ENCODE results near the gene TMCC1. TPM values are rescaled to one million over a fixed set of nuclear protein-coding genes. Genes with fewer than 3 reads are reported as not detected.

The TMCC1 gene
- total and polyA plus RNA-seq, 12 donors = 5.3 to 36.0 (median 27.2) TPM

DNA sequence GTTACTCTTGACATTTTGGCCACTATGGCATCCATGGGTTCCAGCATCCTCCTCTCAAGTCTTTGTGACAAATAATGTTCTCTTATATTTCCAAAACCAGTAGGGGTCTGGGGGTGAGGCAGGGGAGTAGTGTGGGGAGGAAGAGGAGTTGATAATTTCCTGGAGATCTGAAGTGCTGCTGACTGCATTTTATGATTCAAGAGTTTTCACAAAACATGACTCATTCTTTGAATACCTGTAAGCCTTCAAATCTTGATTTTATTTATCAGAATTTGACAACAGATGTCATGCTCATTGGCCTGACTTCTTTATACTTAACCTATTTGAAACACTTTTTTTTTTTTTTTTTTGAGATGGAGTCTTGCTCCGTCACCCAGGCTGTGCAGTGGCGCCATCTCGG is 188.2 kb downstream of the TMCC1 start:
- no peaks in the 10 kb centered on the region for H3K9me3 ChIP-seq
- H3K27ac ChIP-seq = no peak overlapping the region
- DNase-seq (no peak), ATAC-seq (no peak)
- TF ChIP-seq, protein P1, sequence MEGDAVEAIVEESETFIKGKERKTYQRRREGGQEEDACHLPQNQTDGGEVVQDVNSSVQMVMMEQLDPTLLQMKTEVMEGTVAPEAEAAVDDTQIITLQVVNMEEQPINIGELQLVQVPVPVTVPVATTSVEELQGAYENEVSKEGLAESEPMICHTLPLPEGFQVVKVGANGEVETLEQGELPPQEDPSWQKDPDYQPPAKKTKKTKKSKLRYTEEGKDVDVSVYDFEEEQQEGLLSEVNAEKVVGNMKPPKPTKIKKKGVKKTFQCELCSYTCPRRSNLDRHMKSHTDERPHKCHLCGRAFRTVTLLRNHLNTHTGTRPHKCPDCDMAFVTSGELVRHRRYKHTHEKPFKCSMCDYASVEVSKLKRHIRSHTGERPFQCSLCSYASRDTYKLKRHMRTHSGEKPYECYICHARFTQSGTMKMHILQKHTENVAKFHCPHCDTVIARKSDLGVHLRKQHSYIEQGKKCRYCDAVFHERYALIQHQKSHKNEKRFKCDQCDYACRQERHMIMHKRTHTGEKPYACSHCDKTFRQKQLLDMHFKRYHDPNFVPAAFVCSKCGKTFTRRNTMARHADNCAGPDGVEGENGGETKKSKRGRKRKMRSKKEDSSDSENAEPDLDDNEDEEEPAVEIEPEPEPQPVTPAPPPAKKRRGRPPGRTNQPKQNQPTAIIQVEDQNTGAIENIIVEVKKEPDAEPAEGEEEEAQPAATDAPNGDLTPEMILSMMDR (IDR thresholded peaks at IDR 0.05) = no peak
- intact Hi-C loops (cut with DNase I) = no loop called here
- no peaks in the 10 kb centered on the region for H3K27me3 ChIP-seq
- H3K4me3 ChIP-seq = no peak overlapping the region
- H3K36me3 ChIP-seq = no peaks in the 10 kb centered on the region
- H3K4me1 ChIP-seq = peaks cover 0 to 8% (median 0%) of the 10 kb centered on the region in 9 donors
- 97 to 100% methylated on average over 3 of the region's 3 CpGs for WGBS, 2 donors

DNA sequence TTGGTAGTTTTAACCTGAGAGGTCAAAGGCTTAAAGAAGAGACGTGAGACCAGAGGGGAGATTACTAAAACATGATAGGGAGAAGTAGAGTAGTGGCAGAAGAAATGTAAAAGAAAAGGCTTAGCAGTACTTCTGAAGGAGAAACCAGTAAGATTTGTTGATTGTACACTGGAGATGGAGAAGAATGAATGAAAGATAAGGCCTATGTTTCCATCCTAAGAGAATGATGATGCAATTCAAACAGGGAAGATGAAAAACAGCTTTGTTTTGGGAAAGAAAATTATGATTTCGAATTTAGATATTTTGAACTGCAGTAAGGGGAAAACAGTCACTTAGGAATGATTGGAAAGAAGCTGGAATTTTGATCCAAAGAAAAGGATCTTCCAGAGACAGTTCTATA is 189.6 kb downstream of the TMCC1 start:
- Histone ChIP-seq H3K4me3 (no peak overlapping the region), H3K36me3 (no peaks in the 10 kb centered on the region), H3K27me3 (no peaks in the 10 kb centered on the region), H3K4me1 (peaks cover 0 to 14% (median 0%) of the 10 kb centered on the region in 9 donors), H3K9me3 (no peaks in the 10 kb centered on the region), H3K27ac (no peak overlapping the region)
- ATAC-seq (no peak), DNase-seq (no peak)
- intact Hi-C loops (cut with DNase I) = no loop called here
- TF ChIP-seq, protein P1 (IDR thresholded peaks at IDR 0.05) = no peak
- WGBS, 2 donors = 72 to 84% methylated on average over 2 of the region's 2 CpGs

- intact Hi-C loops (cut with DNase I) = no loop called here
- WGBS, 2 donors = 95 to 98% methylated on average over 10 of the region's 10 CpGs
- no peak overlapping the region for H3K4me3 ChIP-seq
- DNase-seq (no peak), ATAC-seq (no peak)
- peaks cover 0 to 11% (median 0%) of the 10 kb centered on the region in 9 donors for H3K4me1 ChIP-seq
- H3K36me3 ChIP-seq = no peaks in the 10 kb centered on the region
- TF ChIP-seq, protein P1 (IDR thresholded peaks at IDR 0.05) = no peak
- no peaks in the 10 kb centered on the region for H3K27me3 ChIP-seq
- H3K27ac ChIP-seq = no peak overlapping the region
- H3K9me3 ChIP-seq = no peaks in the 10 kb centered on the region
Measured at GRCh38 chr3:129702934-129703712, 190.4 kb downstream of the TMCC1 start.

DNA sequence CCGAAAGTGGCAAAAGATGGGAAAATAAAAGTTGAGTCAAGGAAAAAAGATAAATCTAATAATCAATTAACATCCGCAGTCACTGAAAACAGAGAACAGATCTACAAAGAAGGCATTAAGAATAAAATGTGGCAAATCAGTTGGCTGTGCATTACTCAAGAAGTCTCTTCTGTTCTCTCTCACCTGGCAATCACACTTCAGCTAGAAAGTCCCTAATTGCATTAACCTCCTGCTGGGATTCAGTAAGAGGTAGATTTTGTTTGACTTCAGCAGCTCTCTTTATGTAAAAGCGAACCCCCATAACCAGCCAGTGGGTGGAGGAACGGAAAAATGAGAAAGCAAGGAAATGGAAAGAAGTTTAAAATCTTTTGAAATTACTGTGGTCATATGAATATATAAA is 192.3 kb downstream of the TMCC1 start:
- WGBS, 2 donors = 95 to 96% methylated on average over 4 of the region's 4 CpGs
- no peak for DNase-seq
- Histone ChIP-seq H3K27ac (no peak overlapping the region), H3K9me3 (peaks cover 0 to 11% (median 0%) of the 10 kb centered on the region in 11 donors), H3K27me3 (no peaks in the 10 kb centered on the region), H3K36me3 (no peaks in the 10 kb centered on the region), H3K4me1 (peaks cover 0 to 11% (median 0%) of the 10 kb centered on the region in 9 donors), H3K4me3 (no peak overlapping the region)
- TF ChIP-seq, protein P1 (IDR thresholded peaks at IDR 0.05) = no peak
- intact Hi-C loops (cut with DNase I) = no loop called here
- ATAC-seq = no peak
